HG02588 (cell line): ENCODE results near the gene SLC10A7.

Experiments used
- ATAC-seq: cut with Tn5 transposase; IDR thresholded peaks from one replicate; pipeline ENCODE4 v1.9.1; 2021; ENCODE audit warnings: mild to moderate bottlenecking, moderate library complexity; ENCODE audit not compliant: unreplicated experiment

SLC10A7 gene

DNA sequence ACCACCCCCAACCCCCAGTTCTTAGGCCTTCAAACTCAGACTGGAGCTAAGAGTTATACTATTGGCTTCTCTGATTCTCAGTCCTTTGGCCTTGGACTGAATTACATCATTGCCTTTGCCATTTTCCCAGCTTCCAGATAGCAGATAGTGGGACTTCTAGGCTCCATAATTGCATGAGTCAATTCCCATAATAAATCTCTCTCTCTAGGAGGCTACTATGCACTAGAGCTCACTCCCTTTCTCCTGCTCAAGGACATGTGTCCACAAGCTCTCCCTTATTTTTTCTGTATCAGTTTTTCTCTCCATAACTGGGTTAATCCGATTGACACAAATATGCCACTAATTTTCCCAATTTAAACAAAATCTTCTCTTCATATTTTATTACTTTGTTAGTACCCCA is 204.0 kb downstream of the SLC10A7 start:
- ATAC-seq = no peak

DNA sequence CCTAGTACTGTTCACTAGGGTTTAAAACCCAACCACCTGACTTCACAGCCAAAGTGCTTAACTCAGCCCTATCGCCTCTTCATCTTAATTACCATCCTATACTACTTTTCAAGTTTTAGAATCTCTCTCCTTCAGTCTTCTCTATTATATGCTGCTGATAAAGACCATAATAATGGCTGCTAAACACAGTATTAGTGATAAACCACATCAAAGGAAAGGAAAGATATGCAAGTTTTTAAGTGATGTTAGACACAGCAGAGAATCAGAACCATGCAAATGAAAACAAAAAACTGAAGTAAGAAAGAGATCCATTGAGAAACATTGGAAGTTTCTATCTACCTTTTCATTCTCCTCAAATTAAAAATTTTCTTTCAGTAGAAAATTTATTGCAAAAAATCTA is 206.6 kb downstream of the SLC10A7 start:
- ATAC-seq = no peak

DNA sequence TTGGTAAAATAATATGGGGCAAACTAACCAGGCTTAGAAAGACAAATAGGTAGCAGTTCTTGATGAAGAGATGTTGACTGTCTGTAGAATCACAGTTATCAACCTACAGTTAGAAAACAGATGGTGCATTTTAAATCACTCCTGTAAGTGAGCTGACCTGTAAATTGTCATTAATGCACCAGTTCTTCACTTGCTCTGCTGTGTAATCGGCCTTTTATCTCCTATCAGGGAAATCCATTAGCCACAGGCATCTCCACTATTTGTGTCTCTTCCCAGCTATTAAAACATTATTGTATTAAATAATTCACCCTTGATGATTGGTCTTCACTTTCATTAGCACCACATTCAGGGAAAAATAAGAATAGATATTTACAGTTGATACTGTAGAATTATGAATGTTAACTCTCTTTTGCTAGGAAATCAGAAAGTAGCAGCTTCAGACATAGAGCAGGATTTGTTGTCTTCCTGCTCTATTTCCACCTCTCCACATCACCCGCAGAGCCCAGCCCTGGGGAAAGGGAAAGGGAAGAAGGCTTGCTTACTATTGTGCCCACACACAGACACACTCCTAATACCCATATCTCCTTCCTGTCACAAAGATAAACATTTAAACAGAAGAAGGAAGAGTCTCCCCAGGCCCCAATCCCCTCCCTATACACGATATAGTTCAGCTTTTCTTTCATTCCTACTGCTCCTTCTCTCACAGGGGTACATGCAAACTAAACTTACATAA is 210.3 kb downstream of the SLC10A7 start:
- no peak for ATAC-seq

DNA sequence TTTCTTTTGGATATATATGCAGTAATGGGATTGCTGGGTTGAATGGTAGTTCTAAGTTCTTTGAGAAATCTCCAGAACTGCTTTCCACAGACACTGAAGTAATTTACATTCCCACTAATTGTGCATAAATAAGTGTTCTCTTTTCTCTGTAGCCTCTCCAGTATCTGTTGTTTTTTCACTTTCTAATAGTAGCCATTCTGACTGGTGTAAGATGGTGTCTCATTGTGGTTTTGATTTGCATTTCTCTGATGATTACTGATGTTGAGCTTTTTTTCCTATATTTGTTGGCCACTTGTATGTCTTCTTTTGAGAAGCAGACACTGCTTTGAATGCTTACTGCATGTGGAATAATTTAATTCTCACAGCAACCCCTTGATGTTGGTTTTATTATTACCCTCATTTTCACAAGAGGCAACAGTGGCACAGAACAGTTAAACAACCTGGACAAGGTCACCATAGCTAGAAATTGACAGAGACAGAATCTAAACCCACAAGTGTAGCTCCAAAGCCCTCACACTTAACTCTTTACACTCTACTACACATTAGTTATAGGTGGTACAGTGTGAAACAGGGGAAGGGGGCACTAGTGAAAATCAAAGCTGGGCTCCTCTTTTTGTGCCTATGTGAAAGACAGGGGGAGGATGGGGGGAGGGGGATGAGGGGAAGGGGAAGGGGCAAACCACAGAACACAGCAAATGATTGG is 211.3 kb downstream of the SLC10A7 start:
- ATAC-seq = peak; percentile 88

DNA sequence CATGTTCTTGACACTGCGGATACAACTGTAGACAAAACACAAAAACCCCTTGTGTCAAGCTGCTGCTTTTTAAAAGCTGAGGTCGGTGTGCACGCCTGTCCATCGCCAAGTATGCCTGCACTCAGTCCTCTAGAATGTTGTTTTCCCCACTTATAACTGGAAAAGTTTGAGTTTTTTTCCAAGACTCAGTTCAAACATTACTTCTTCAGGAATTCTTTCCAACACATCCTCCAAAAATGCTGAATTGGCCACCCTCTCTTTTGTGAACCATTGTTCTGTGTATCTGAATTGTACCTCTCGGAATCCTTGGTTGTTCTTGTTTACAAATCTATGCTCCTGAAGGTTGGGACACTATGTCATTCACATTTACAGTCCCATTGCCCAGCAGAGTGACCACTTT is 212.8 kb downstream of the SLC10A7 start:
- ATAC-seq = no peak

DNA sequence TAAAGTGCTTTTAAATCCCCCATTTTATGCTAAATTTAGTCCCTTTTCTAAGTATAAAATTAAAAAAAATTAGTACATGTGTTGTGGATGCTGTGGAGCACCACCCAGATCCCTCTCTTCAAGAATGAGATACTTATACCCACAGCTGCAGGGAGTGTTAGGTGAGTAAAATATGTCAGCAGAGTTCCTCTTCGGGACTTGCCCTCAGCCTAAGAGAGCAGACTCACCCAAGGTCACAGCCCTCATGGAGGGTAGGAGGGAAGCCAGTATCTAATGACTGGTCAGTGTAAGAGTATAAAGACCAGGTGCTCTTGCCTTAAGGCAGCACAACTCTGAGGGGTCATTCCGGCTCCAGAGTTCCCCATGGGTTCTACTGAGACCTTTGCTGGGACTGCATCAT is 218.9 kb downstream of the SLC10A7 start:
- ATAC-seq = no peak

DNA sequence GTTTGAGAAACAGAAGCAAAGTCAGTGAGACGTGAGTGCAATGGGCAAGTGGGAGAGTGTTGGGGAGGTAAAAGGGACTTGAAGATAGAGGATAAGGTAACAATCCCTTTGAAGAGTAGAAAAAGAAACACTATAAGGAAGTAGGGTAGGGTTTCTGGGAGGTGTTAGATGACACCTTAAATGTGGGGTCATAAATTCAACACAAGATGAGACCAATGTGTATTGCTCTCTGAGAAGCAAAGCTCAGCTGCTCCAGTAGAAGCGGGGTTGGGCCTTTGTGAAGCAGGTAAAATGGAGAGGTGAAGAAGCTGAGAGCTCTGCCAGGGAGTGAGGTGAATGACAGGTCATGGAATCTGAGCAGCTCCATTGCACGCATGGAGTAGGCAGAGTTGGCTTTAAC is 222.1 kb downstream of the SLC10A7 start:
- no peak for ATAC-seq

DNA sequence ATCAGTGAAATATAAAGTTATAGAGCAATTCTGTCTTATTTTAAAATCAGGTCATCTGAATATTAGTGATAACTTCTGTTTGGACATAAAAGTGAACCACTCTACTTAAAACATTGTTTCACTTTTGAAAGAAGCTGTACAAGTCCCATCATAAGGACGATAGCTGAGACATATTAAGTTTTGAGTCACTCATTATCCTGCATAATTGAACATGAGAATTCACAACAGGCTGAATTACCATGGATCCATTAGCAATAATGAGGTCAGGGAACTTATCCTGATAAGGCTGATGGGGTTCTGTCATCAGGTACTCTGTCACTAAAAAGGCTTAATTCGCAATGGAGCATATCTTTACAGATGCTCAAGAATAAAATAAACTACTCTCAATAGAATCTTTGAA is 227.0 kb downstream of the SLC10A7 start:
- ATAC-seq = no peak

DNA sequence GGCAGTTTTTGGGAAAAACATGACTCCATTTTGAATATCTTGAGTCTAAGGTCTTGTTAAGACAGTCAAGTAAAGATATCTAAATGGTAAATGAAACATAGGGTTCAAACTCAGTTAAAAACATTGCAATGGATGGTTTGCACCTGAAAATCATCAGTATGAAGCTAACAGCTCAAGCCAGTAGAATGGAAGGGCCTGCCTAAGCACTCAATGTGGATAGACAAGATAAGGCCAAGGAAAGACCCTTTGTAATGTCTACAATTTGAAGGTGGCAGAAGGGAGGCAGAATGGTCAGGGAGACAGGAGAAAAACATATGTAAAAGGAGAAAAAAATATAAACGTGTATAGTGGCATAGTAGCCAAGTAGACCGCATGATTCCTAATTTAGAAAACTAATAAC is 229.2 kb downstream of the SLC10A7 start:
- ATAC-seq = no peak

DNA sequence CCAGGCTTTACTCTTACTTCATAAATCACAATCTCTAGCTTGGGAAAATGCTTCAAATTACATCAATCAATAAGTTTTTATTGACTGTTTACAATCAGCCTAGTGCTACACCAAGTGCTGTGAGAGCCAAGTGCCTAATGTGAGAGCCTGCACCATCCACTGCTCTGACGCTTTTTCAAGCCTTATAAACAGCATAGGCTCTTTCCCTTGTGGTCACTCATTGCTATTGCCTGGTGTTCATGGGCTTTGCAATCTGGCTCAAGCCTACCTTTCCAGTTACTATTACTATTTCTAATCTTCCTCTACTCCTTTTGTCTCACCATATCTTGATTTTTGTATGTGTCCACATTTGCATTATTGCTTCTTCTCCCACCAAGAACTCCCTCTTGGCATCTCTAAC is 230.4 kb downstream of the SLC10A7 start:
- no peak for ATAC-seq

DNA sequence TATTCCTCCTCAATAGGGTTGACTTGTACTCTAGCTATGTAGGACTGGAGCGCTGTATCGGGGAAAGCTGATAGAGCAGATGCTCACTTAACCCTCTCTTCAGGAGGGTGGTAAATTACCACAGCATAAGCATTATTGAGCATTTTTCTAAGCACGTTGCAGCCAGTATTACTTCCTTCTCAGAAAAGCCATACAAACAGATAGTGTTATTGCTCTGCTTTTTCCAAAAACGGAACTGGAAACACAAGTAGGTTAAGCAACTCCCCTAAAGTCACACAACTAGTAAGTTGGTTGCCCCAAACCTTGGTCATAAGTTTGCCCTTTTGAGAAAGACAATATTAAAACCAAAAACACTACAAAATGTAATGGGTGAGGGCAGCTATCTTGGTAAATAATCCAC is 233.5 kb downstream of the SLC10A7 start:
- ATAC-seq = no peak

DNA sequence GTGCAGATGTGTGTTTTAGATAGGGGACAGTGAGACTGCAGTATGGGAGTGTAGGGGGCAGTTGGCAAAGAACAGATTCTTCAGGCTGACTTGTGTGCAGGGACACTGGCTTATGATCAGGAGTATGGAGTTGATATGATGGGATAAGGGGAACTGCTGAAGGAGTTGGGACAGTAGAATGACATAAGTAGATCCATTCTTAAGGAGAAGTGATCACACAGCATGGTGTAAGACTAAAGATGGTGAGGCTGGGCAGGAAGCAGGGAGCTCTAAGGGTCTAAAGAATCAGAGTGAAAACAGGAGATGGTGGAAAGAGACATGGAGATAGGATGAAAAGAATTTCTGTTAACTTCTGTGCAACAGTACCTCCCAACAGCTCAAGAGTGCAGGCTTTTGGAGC is 236.7 kb downstream of the SLC10A7 start:
- ATAC-seq = no peak

DNA sequence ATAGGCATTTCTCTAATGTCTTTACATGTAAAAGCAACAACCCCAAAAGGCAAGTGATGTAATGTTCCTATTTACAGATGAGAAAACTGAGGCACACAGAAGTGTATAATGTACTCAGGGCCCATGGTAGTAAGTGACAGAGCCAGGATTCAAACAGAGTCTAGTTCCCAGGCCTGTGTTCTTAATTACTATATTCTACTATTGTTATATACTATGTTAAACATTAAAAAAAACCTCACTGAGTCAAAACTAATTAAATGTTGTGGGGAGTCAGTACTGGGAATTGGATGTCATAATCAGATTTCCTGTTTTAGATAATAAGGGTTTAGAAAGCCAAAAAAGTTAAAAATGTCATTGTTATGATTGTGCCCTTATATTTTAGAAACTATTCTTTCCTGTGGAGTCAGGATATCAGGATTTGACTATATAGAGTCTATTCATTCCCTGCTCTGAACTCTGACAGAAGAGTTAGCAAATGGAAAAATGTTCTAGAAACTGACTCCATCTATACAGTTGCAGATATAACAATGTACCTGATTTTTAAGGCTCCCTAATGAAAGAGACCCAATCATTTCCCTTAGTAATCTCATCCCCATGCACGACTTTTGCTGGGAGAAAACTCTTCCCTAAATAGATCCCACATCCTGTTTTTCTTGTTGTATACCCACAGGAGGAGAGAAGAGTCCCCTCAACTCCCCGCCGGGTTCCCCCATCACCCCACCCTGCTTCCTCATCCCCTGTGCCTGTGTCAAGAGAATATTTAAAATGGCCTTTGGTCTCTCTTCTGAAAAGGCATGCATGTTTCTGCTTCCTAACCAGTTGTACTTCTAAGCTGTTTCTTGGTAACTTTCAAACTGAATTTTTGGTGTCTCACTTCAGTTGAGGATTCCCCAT is 237.7 kb downstream of the SLC10A7 start:
- no peak for ATAC-seq

DNA sequence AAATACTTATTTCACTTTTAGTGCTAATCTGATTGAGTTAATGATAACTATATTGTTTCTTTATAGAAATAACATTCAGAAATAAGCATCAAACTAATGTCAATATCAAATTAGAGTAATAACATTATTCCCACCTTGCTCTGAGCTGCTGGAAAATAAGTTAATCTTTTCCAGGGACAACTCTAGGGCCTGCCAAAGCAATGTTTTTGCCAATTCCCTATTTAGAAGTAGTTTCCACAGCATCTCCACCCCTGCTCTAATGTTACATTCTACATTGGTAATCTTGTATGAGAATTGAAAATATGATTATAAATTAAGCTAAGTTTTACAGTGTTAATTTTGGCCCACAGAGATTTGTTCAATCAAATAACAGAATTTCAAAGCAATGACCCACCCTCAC is 239.1 kb downstream of the SLC10A7 start:
- no peak for ATAC-seq

DNA sequence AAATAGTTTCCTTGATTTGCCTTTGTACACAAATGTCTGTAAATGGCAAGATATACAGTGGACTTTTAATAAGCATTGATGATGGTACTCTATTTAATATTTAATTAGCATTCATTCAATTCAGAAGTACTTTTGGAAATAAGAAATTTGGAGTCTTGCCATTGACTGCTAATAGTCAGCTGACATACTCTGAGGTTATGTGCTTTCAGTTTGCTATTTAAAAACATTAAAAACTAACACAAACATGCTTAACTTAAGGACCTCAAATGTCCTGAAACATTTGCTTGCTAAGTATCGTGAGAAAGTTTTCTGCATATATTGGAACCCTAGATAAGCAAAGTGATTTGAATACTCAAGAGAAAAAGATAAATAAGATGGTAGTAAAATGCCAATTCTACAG is 242.8 kb downstream of the SLC10A7 start:
- ATAC-seq = no peak

DNA sequence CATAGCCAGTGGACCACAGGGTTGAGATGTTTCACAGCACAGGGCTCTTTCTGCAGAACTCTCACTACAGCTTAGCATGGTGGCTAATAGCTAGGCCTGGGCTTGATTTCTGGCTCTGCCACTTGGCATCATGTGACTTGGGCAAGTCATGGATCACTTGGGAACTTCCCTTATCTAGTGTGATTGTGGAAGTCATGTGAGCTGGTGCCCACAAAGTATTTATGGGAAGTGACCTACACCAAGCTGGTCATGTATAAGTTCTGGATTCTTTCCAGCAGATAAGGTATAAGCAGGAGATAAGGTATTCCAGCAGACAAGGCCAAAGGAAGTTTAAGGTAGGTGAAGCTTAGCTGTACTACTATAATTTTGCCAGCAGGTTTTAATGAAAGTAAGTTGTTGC is 246.4 kb downstream of the SLC10A7 start:
- ATAC-seq = no peak

DNA sequence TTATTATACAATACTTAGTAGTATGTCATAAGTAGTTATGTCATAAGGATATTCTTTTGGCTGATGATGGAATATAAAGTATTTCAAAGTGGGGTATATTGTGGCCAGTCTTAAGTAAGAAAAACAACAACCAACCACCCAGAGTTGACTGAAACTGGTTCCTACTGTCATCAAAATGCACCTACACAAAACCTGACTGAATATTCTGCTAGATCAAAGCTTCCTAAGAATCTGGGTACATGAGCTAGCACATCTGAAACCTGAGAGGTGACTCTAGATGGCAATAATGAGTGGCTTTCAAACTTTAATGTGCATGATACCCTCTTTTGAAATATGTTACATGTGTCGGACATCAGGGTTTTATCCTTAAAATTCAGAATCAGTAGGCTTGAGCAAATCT is 247.0 kb downstream of the SLC10A7 start:
- ATAC-seq = no peak

DNA sequence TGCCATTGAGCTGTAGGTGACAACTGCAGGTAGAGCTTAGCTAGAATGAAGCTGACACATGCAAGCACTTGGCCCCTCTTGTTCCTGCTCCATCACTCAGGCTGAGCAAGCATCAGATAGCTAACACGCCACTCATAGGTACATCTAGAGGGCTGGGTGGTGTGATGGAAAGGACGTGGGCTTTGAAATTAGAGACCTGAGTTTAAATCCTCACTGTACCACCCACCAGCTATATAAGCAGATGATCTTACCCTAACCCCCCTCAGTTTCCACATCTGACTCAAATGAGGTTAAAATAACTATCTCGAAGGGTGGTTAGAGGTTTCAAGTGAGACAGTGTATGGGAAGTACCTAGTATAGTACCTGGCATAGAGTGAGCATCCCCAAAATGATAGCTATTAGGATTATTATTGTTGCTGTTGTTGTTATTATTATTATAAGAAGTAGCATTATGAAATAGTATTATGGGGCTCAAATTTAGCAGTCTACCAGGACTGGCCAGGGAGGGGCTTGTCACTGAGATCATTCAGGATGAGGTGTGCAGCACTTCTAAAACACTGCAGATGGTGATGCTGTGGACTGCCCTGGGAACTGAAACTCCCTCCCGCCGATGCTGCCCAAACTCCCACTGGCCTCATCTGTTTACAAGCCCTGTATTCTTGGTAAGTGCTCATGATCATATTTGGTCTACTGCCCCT is 248.4 kb downstream of the SLC10A7 start:
- peak; percentile 70 for ATAC-seq

DNA sequence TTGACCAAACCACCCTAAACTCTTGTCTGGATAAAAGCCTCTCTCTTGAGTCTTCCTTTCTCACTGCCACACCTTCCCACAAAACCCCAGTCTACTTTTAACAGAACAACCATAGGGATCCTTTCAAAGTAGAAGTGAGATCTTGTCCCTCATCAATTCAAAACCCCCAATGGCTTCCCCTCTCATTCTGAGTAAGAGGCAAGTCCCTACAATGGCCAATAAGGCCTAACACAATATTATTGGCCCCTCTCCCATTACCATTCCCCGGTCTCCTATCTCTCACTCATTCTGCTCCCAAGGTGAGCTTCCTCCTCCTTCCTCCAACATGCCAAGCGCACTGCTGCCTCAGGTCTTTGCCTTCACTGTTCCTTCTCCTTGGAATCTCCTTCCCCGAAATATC is 250.3 kb downstream of the SLC10A7 start:
- no peak for ATAC-seq

DNA sequence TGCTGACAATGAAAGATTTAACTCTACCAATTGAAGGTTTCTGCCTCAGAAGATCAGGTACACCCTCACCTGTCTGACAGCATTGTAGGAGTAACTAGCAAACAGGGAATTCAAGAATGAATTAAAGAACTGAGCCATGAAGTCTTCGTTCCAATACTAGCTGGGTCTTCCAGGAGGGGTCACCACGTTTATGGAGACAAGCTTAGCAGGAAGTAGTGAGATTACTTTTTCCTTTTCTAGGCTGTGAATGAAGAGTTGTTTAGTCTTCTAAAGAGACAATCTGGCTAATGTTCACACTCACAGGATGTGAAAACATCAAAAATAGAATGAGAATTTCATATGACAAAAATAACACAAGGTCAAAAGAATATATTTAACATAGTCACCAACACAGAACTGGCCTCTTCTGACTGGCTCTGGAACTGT is 252.5 kb downstream of the SLC10A7 start:
- peak; percentile 44 for ATAC-seq

DNA sequence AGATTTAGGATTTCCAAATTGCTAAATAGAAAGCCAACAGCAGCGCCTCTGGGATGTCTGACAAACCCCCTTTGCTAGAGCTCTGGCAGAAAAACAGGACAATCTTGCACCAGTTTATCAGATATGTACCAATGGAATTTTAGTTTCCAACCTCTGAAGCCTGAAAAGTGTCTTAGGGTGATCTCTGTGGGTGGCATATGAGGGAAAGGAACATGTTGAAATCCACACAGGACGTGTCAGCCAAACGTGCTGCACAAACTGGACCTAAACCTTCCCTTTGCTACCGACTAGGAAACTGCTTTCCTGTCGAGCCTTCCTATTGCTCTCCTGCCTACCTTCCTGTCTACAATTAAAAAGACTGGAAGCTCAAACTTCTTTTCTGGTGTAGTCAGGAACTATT is 253.9 kb downstream of the SLC10A7 start:
- no peak for ATAC-seq
